Ishikawa (cell line): ENCODE results near the gene MYO1B.

Experiments
- CREB1 ChIP-seq: IDR thresholded peaks from 2 replicates; pipeline ENCODE4 v1.6.1; 2012; ENCODE audit warnings: low read depth
- EGR1 ChIP-seq: IDR thresholded peaks from 2 replicates; pipeline ENCODE4 v1.6.1; 2012
- TAF1 ChIP-seq: IDR thresholded peaks from 2 replicates; pipeline ENCODE4 v1.6.1; 2012; ENCODE audit warnings: low read depth, mild to moderate bottlenecking
- TEAD4 ChIP-seq: IDR thresholded peaks from 2 replicates; pipeline ENCODE4 v1.6.1; 2012
- ZBTB7A ChIP-seq: IDR thresholded peaks from 2 replicates; pipeline ENCODE4 v1.6.1; 2012; ENCODE audit warnings: low read depth
- TF ChIP-seq, protein P1 (sequence below): IDR thresholded peaks from 2 replicates; pipeline ENCODE4 v1.6.1; 2012

- TF ChIP-seq, protein P1, sequence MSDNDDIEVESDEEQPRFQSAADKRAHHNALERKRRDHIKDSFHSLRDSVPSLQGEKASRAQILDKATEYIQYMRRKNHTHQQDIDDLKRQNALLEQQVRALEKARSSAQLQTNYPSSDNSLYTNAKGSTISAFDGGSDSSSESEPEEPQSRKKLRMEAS = no peak
- no peak for TF ChIP-seq EGR1
- TF ChIP-seq CREB1 = no peak
- TF ChIP-seq ZBTB7A = no peak
- no peak for TF ChIP-seq TEAD4
- no peak for TF ChIP-seq TAF1
These were observed 73.5 kb downstream of the MYO1B start for GRCh38 chr2:191318729-191319078.
